SJCRH30 (cell line): ENCODE results near the gene FBXO3. TPM values are rescaled to one million over a fixed set of nuclear protein-coding genes. Genes with fewer than 3 reads are reported as not detected.

Experiments
- DNase-seq, 2 experiments: peaks; one replicate each; pipeline ENCODE4 v3.0.0-alpha.2; 2015 to 2020
- H3K27ac ChIP-seq: fragments of 250-450 bp; sonication (Bioruptor Pico); 2 replicates; pipeline ENCODE4 v1.5.1; 2020; ENCODE audit warnings: mild to moderate bottlenecking, moderate library complexity
- H3K27me3 ChIP-seq: fragments of 250-450 bp; sonication (Bioruptor Pico); 2 replicates; pipeline ENCODE4 v1.5.1; 2020; ENCODE audit warnings: mild to moderate bottlenecking, moderate library complexity
- H3K36me3 ChIP-seq: fragments of 250-450 bp; sonication (Bioruptor Pico); 2 replicates; pipeline ENCODE4 v1.5.1; 2020; ENCODE audit warnings: mild to moderate bottlenecking, moderate library complexity
- H3K4me1 ChIP-seq: fragments of 250-450 bp; sonication (Bioruptor Pico); 2 replicates; pipeline ENCODE4 v1.5.1; 2020; ENCODE audit warnings: mild to moderate bottlenecking, moderate library complexity
- H3K4me3 ChIP-seq: fragments of 250-450 bp; sonication (Bioruptor Pico); 2 replicates; pipeline ENCODE4 v1.5.1; 2020; ENCODE audit warnings: mild to moderate bottlenecking, moderate library complexity
- H3K9me3 ChIP-seq: fragments of 250-450 bp; sonication (Bioruptor Pico); replicated peaks from 2 replicates; pipeline ENCODE4 v1.5.1; 2020; ENCODE audit warnings: mild to moderate bottlenecking, moderate library complexity
- total RNA-seq: library from RNA; depleted of rRNA; stranded (reverse); fragments of >200 nt; shearing (Covaris generic); gene quantifications from 2 replicates; pipeline ENCODE4 v1.2.3, GENCODE V29; 2014

FBXO3 gene
- total RNA-seq, 1 experiment from 2014 or later = 30.4 TPM

DNA sequence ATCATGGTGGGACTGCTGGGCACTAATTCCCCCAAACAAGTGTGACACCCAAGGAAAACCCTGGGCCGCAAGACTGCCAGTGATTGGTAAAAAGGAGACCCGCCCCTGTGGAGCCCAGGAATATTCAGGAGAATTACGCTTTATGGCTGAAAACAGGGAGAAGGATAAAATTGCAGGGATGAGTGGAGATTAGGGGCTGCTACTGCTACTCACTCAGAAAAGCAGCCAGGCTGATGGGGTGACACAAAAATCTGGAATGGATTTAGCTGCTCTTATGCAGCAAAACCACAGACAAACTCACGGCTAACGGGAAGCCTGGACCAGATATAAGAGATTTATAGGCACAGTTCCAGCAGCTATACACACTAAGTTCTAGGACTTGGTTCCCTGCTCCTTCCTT lies 4.4 kb upstream of the FBXO3 start:
- DNase-seq = peak; percentile 67 to 80
- Histone ChIP-seq H3K36me3 (no peaks in the 10 kb centered on the region), H3K27me3 (no peaks in the 10 kb centered on the region), H3K4me1 (peaks cover 34% of the 10 kb centered on the region), H3K27ac (peak overlapping the region; percentile 33; the same call in 1 of the 2 replicates), H3K4me3 (peak overlapping the region; percentile 37), H3K9me3 (no peaks in the 10 kb centered on the region)

DNA sequence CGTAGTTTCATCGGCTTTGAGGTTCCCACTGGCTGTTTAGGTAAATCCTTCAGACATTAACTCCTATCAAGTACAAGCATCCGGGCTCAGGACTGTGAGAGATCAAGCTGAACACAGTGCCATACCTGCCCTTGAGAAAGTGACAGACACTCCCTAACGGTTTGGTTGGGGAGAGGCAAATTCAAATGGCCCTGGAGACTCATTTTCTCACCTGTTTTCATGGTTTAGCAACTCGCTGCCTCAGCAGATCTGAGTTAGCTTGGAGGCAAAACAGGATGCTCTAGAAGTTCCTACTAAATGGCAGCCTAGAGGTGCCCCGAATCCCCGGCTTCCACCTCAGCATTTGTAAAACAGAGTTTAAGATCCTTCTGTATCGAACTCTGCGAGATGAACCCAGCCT lies 3.6 kb upstream of the FBXO3 start:
- Histone ChIP-seq H3K4me3 (peak overlapping the region; percentile 37), H3K27ac (peak overlapping the region; percentile 33; the same call in 1 of the 2 replicates), H3K4me1 (peaks cover 34% of the 10 kb centered on the region), H3K27me3 (no peaks in the 10 kb centered on the region), H3K9me3 (no peaks in the 10 kb centered on the region), H3K36me3 (no peaks in the 10 kb centered on the region)
- peak in 1 of 2 experiments; percentile 10 for DNase-seq

DNA sequence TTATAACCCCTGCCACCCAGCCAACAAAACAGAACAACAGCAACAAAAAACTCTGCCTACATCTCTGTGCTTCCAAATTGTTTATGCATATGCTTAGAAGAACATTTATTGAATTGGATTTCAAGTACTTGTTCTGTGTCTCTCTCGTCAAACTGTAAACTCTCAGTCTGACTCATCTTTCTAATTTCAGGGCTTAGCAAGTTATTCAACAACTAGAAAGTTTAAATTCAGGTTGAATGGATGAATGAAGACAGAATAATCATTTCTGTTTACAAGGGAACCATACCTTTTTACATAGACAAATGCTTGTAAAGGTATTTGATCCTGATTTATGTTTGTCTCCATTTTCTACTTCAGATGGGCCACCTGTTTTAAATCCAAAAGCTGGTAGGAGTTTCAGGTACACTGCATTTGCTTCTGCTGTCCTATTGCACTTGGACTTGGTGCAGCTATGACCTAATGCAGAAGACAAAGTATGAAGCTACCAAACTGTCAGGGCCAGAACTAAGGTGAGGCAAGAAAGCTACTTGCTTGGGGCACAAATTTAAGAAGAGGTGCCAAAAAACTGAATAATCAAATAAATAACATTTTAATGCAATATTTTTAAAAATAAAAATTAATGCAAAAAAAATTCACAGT lies 1.6 kb upstream of the FBXO3 start:
- H3K27ac ChIP-seq = no peak overlapping the region

DNA sequence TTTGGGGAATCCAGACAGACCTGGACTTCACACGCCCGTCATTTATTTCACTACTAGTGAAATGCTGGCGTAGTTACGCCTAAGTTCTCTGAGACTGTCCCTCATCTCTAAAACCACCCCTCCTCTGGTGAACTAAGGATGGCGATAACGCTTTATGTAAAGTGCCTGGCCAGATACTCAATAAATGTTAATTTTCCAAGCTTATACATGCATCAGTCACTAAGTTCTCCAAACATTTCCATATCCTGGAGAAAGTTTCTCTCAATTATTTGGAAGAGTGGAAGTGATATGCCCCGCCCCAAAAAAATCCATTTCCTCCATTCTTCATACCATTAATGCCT lies 1.1 kb upstream of the FBXO3 start:
- no peaks in the 10 kb centered on the region for H3K9me3 ChIP-seq
- no peaks in the 10 kb centered on the region for H3K36me3 ChIP-seq
- peak overlapping the region; percentile 84 for H3K4me3 ChIP-seq
- H3K4me1 ChIP-seq = peaks cover 31% of the 10 kb centered on the region
- no peak overlapping the region for H3K27ac ChIP-seq
- H3K27me3 ChIP-seq = no peaks in the 10 kb centered on the region
- no peak for DNase-seq

More for the DNA sequence above, 1.6 kb upstream of the FBXO3 start:
- H3K27me3 ChIP-seq = no peaks in the 10 kb centered on the region
- H3K9me3 ChIP-seq = no peaks in the 10 kb centered on the region
- DNase-seq = no peak
- H3K4me1 ChIP-seq = peaks cover 34% of the 10 kb centered on the region
- no peak overlapping the region for H3K4me3 ChIP-seq
- no peaks in the 10 kb centered on the region for H3K36me3 ChIP-seq

DNA sequence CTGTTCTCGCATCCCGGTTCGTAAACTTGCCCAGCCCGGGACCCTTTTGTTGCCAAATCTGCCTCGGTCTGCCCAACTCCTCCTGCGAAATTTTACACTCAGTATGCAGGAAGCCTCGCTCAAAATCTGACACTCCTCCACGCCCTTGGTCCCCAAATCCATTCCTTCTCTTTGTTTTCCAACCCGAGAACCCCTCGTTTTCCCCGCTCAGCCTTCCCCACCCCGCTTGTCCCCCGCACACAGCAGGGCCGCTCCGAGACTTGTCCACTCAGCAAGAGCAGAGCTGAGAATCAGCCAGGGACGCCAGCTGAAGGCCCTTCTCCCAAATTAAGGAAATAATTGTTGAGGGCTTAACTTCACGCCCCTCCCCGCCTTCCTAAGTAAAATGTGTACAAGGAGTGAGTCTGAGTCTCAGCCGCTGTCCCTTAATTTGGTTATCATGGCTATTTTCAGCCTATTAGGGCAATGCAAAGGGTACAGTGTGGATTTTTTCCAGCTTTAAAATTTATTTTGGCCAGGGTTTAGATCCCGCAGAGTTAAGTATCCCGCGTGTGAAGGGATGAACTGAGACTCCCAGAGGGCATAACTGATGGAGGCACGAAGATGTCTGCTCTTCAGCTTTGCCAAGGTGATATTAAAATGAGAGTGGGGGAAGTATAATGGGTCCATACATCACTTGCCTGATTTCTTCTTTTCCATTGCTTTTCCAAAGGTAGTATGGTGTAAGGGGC lies 581 bp upstream of the FBXO3 start:
- no peak for DNase-seq
- H3K9me3 ChIP-seq = no peaks in the 10 kb centered on the region
- peak overlapping the region; percentile 33; the same call in 1 of the 2 replicates for H3K27ac ChIP-seq
- H3K27me3 ChIP-seq = no peaks in the 10 kb centered on the region
- no peaks in the 10 kb centered on the region for H3K36me3 ChIP-seq
- H3K4me3 ChIP-seq = peak overlapping the region; percentile 84
- peaks cover 25% of the 10 kb centered on the region for H3K4me1 ChIP-seq

DNA sequence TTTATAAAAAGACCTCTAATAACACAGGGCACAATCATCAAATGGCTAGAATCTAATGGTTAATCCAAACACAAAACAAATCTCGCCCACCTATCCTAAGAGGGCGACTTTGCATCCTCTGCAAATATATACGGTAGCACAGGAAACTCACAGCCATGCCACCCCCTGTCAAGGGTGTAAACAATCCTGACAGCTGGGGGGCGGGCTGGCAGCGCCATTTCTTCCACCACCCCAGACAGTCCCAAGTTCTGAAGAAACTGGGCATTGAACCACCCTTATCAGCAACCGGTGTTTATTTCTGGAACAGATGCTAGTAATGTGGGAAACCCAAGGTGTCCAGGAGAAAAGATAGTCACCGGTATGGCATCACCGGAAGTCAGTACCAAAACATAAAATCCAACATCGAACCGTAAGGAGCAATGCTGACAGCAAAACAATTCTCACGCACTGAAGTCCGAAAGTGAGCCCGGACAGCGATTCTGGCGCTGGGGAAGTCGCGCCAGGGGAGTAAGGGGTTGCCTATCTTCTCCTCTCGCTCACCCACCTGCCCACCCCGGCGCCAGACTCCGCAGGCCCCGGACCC lies 825 bp downstream of the FBXO3 start:
- no peak overlapping the region; the same call in 1 of the 2 replicates for H3K27ac ChIP-seq
- H3K27me3 ChIP-seq = no peaks in the 10 kb centered on the region
- H3K4me1 ChIP-seq = peaks cover 16% of the 10 kb centered on the region
- H3K36me3 ChIP-seq = no peaks in the 10 kb centered on the region
- peak; percentile 27 to 39 for DNase-seq
- peak overlapping the region; percentile 84 for H3K4me3 ChIP-seq
- H3K9me3 ChIP-seq = no peaks in the 10 kb centered on the region

DNA sequence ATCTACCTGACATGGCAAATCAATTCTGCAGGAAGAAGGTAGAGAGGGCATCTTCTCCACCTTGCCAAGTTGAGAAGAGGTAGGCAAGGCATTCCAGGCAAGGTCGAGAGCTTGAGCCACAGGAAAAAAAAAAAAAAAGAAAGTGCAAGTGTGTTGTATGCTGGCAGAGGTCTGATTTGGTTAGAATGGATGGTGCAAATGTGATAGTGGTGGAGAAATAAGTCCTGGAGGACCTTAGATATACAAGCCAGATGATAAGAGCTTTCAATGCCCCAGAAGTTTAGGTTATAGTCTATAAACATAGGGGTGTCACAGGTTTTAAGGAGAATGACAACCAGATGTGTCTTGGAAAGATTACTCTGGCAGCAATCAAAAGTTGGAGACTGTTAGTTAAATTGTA lies 1.4 kb downstream of the FBXO3 start:
- Histone ChIP-seq H3K4me3 (peak overlapping the region; percentile 84), H3K9me3 (no peaks in the 10 kb centered on the region), H3K27me3 (no peaks in the 10 kb centered on the region), H3K27ac (no peak overlapping the region), H3K4me1 (peaks cover 10% of the 10 kb centered on the region), H3K36me3 (no peaks in the 10 kb centered on the region)
- no peak for DNase-seq

DNA sequence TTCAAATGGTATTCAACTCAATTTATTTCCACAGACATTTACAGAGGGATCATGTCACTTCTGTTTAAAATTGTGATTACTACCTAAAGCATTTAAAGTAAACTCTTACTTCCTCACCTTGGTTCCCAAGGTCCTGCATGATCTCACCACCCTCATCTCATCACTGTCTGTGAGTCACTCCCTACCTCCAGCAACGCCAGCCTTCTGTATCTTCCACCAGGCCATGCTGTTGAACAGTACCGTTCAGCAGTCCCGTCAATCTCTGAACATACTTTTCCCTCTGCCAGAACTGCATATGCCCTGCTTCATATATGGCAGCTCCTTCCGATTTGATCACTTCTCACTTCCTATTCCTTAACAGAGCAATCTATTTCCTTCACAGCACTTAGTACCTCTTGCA lies 2.0 kb downstream of the FBXO3 start:
- no peaks in the 10 kb centered on the region for H3K36me3 ChIP-seq
- H3K4me1 ChIP-seq = peaks cover 8% of the 10 kb centered on the region
- no peak overlapping the region for H3K27ac ChIP-seq
- no peak for DNase-seq
- H3K27me3 ChIP-seq = no peaks in the 10 kb centered on the region
- H3K4me3 ChIP-seq = no peak overlapping the region
- no peaks in the 10 kb centered on the region for H3K9me3 ChIP-seq

DNA sequence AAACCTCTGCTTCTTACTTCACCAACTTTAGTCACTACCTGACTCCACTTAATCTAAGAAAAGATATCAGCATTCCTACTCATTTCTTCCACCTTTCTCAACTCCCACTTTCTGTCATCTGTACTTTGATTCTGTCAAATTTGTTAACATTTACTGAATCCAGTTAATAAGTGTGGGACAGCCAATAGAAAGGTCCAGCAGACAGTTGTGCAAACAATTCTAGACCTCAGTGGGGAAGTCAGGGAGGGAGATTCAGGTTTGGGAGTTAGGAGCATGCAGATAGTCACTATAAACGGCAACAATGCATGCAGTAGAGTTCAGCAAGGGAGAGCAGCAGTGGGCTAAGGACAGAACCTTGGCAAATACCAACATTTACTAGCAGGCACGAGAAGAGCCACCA lies 4.1 kb downstream of the FBXO3 start:
- no peaks in the 10 kb centered on the region for H3K4me1 ChIP-seq
- no peaks in the 10 kb centered on the region for H3K27me3 ChIP-seq
- no peak overlapping the region for H3K27ac ChIP-seq
- DNase-seq = no peak
- H3K36me3 ChIP-seq = no peaks in the 10 kb centered on the region
- H3K9me3 ChIP-seq = no peaks in the 10 kb centered on the region
- no peak overlapping the region for H3K4me3 ChIP-seq

DNA sequence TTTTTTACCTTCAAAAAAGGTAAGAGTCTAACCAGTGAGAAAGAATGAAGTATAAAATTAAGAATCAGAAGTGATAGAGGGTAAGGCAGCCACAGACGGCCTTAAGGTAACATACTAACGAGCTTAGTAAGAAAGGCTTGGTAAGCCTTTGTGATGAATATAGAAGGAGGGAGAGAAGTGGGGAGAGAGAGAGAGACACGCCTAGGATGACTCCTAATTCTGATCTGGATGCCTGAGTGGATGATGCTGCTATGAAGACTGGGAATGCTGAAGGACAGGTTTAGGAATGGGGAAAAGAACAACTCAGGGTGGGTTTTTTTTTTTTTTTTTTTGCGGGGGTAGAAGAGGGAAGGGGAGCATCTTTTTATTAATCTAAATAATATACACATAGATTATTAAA lies 4.8 kb downstream of the FBXO3 start:
- no peaks in the 10 kb centered on the region for H3K4me1 ChIP-seq
- no peak for DNase-seq
- H3K36me3 ChIP-seq = no peaks in the 10 kb centered on the region
- H3K9me3 ChIP-seq = no peaks in the 10 kb centered on the region
- no peak overlapping the region for H3K27ac ChIP-seq
- no peak overlapping the region for H3K4me3 ChIP-seq
- H3K27me3 ChIP-seq = no peaks in the 10 kb centered on the region

DNA sequence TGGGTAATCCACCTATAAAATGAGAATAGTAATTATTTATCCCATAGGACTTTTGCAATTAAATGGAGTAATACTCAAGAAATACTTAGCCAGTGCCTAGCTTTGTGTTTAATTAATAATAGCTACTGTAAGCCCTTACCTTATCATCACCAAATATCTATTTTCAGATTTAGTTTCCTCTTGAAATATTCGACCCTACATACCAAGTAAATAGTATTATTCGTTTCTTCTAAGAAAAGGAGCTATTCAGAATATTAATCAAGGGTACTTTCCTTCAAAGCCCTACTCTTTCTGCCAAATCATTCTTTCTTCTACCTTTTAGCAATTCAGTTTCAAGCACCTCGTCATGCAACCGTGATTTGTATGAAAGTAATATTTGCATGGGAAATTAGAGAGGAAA lies 6.7 kb downstream of the FBXO3 start:
- peaks cover 5% of the 10 kb centered on the region for H3K36me3 ChIP-seq
- H3K4me1 ChIP-seq = no peaks in the 10 kb centered on the region
- no peak overlapping the region for H3K4me3 ChIP-seq
- H3K9me3 ChIP-seq = no peaks in the 10 kb centered on the region; the same call in 1 of the 2 replicates
- H3K27me3 ChIP-seq = no peaks in the 10 kb centered on the region
- no peak for DNase-seq
- H3K27ac ChIP-seq = no peak overlapping the region

DNA sequence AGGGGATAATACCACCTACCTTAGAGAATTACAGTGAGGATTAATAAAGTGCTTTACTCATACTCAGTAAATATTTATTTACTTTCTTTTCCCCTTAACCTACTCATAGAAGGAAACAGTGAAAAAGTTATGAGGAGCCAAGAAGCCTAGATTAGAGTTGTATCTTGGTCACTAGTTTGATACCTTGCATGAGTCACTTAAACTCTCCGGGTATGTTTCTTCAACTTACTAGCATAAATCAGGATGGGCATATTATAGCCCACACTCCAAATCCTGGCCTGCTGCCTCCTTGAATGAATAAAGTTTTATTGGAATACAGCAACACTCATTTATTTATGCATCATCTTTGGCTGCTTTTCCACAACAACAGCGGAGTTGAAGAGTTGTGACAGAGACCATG lies 8.2 kb downstream of the FBXO3 start:
- Histone ChIP-seq H3K9me3 (no peaks in the 10 kb centered on the region; the same call in 1 of the 2 replicates), H3K27ac (no peak overlapping the region), H3K4me1 (no peaks in the 10 kb centered on the region), H3K4me3 (no peak overlapping the region), H3K27me3 (no peaks in the 10 kb centered on the region), H3K36me3 (peaks cover 5% of the 10 kb centered on the region)
- no peak for DNase-seq

DNA sequence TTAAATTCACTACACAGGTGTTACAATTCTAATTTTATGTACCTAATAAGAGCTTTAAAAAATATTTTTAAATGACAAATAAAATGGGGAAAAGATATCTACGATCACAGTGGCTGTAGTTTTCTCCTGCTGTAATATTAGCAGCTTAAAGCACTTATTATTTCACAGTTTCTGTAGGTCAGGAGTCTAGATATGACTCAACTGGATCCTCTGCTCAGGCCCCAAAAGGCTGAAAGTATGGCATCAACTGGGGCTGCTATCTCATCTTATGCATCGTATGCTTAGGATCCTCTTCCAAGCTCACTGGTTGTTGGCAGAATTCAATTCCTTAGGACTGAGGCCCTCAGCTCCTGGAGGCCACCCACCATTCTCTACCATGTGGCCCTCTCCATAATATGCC lies 12.8 kb downstream of the FBXO3 start:
- DNase-seq = no peak
- H3K36me3 ChIP-seq = peaks cover 8% of the 10 kb centered on the region
- H3K4me1 ChIP-seq = no peaks in the 10 kb centered on the region
- H3K4me3 ChIP-seq = no peak overlapping the region
- no peaks in the 10 kb centered on the region for H3K27me3 ChIP-seq
- no peaks in the 10 kb centered on the region; the same call in 1 of the 2 replicates for H3K9me3 ChIP-seq
- no peak overlapping the region for H3K27ac ChIP-seq

DNA sequence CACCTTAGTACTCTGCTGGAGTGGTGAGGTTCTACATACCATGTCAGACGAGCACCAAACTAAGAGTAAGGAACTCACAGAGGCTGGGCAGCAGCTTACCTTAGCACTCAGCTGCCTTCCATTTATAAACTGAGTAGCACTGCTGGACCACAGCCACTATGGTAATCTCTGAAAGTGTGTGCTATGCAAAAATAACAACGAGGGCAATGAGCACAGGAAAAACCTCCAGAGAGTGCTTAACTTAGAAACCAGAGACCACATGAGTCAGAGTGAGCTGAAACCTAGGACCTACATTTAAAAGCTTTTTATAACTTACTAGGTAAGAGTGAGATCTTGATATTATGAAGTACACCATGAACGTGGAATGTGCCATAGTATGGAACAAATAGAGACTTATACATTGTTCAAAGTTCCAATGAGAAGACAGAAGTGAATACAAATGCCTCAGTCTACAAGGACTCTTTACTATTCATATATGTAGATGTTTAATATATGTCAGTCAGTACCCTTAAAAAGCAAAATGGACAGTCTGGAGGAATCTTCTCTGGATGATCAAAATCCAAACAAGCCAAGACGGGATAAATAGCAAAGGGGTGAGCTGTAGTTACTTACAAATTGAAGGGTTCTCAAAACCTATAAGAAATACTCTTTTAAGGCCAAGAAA lies 20.9 kb downstream of the FBXO3 start:
- Histone ChIP-seq H3K9me3 (no peaks in the 10 kb centered on the region), H3K4me3 (no peak overlapping the region), H3K4me1 (no peaks in the 10 kb centered on the region), H3K27ac (no peak overlapping the region), H3K27me3 (no peaks in the 10 kb centered on the region), H3K36me3 (peaks cover 5% of the 10 kb centered on the region)
- no peak for DNase-seq

DNA sequence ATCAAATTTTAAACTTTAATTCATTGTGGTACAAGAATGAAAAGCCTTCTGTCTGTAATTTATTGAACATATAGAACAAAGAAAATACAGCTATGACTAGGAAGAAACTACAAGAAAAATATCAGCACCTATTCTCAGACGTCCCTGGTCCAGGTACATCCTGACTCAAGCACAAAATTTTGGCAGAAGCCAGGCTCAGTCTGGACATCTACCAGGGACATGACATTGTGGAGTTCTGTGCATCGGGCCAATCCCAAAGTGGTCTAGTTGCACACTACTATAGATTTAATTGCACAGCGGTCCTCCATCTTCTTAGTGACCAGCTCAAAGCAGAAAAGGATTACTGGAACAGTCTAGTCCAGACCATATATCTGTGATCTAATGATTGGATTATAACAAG lies 22.4 kb downstream of the FBXO3 start:
- H3K36me3 ChIP-seq = peaks cover 5% of the 10 kb centered on the region; the same call in 1 of the 2 replicates
- no peak overlapping the region for H3K4me3 ChIP-seq
- H3K27ac ChIP-seq = no peak overlapping the region
- no peaks in the 10 kb centered on the region for H3K27me3 ChIP-seq
- DNase-seq = no peak
- H3K4me1 ChIP-seq = no peaks in the 10 kb centered on the region
- H3K9me3 ChIP-seq = no peaks in the 10 kb centered on the region
